ENCODE results near the gene CPN2.

DNA sequence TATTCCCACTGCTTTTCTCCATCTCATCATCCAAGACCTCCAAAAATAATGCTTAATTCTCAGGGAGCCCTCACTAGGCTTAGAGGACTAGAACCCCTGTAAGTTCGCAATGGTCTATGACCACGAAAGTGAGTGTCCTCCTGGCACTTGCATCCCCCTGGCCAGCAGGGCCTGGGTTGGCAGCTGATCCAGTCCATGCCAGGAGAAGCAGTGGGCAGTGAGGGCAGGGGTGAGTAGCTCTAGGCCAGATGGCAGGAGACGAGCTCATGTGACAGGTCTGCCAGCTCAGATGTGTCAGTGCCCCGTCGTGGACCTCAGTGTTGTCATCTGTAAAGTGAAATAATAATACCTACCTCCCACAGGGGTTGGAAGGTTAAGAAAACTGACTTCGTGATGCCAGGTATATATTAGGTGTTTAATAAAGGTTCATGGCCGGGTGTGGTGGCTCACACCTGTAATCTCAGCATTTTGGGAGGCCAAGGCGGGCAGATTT is 36.8 kb upstream of the CPN2 start:
- no peak for TF ChIP-seq POLR2A (IDR thresholded peaks at IDR 0.05)
- TF ChIP-seq, protein P1, sequence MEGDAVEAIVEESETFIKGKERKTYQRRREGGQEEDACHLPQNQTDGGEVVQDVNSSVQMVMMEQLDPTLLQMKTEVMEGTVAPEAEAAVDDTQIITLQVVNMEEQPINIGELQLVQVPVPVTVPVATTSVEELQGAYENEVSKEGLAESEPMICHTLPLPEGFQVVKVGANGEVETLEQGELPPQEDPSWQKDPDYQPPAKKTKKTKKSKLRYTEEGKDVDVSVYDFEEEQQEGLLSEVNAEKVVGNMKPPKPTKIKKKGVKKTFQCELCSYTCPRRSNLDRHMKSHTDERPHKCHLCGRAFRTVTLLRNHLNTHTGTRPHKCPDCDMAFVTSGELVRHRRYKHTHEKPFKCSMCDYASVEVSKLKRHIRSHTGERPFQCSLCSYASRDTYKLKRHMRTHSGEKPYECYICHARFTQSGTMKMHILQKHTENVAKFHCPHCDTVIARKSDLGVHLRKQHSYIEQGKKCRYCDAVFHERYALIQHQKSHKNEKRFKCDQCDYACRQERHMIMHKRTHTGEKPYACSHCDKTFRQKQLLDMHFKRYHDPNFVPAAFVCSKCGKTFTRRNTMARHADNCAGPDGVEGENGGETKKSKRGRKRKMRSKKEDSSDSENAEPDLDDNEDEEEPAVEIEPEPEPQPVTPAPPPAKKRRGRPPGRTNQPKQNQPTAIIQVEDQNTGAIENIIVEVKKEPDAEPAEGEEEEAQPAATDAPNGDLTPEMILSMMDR (IDR thresholded peaks at IDR 0.05) = no peak

Measured in tibial nerve (tissue), 3 donors.